MM.1S (cell line): ENCODE results near the gene TSHZ2.
"Not testable (repeated sequence)": the region's sequence is repeated elsewhere in the genome, so short reads cannot be mapped to it uniquely, and the experiment has no call there.

Source experiments
- DNase-seq: peaks from one replicate; pipeline ENCODE4 v3.0.0-alpha.2; 2015
- H2AFZ ChIP-seq: fragments of 300-600 bp; sonication (generic); 2 replicates; pipeline ENCODE4 v1.6.0; 2016; ENCODE audit warnings: antibody characterized with exemption, low read length
- H3F3A ChIP-seq: fragments of 300-600 bp; sonication (generic); 2 replicates; pipeline ENCODE4 v1.6.1; 2016; ENCODE audit warnings: mild to moderate bottlenecking, antibody characterized with exemption, low read length, moderate library complexity, mixed read lengths; ENCODE audit not compliant: insufficient read depth
- H3K27ac ChIP-seq: fragments of 300-600 bp; sonication (generic); 2 replicates; pipeline ENCODE4 v1.5.1; 2016; ENCODE audit warnings: mild to moderate bottlenecking, low read length
- H3K27me3 ChIP-seq: fragments of 300-600 bp; sonication (generic); replicated peaks from 2 replicates; pipeline ENCODE4 v1.6.0; 2016; ENCODE audit warnings: low read length; ENCODE audit not compliant: insufficient read depth
- H3K36me3 ChIP-seq: fragments of 300-600 bp; sonication (generic); replicated peaks from 2 replicates; pipeline ENCODE4 v1.6.1; 2016; ENCODE audit warnings: mild to moderate bottlenecking, low read length, mixed read lengths; ENCODE audit not compliant: insufficient read depth
- H3K4me1 ChIP-seq: fragments of 300-600 bp; sonication (generic); 2 replicates; pipeline ENCODE4 v1.6.1; 2016; ENCODE audit warnings: low read length, mixed read lengths
- H3K4me2 ChIP-seq: fragments of 300-600 bp; sonication (generic); 2 replicates; pipeline ENCODE4 v1.6.0; 2016; ENCODE audit warnings: low read depth, low read length
- H3K4me3 ChIP-seq: fragments of 300-600 bp; sonication (generic); 2 replicates; pipeline ENCODE4 v1.5.1; 2016; ENCODE audit warnings: low read length, mixed read lengths
- H3K79me2 ChIP-seq: fragments of 300-600 bp; sonication (generic); 2 replicates; pipeline ENCODE4 v1.6.1; 2016; ENCODE audit warnings: mixed run types, low read length, mixed read lengths
- H3K9ac ChIP-seq: fragments of 300-600 bp; sonication (generic); 2 replicates; pipeline ENCODE4 v1.6.1; 2016; ENCODE audit warnings: low read length, mixed read lengths
- H3K9me2 ChIP-seq: fragments of 300-600 bp; sonication (generic); replicated peaks from 2 replicates; pipeline ENCODE4 v1.6.1; 2016; ENCODE audit warnings: mild to moderate bottlenecking, low read length, mixed read lengths; ENCODE audit not compliant: insufficient read depth
- H3K9me3 ChIP-seq: fragments of 300-600 bp; sonication (generic); replicated peaks from 2 replicates; pipeline ENCODE4 v1.6.1; 2016; ENCODE audit warnings: mild to moderate bottlenecking, low read length, mixed read lengths; ENCODE audit not compliant: insufficient read depth
- H4K20me1 ChIP-seq: fragments of 300-600 bp; sonication (generic); 2 replicates; pipeline ENCODE4 v1.6.1; 2016; ENCODE audit warnings: mild to moderate bottlenecking, low read length, moderate library complexity, mixed read lengths; ENCODE audit not compliant: insufficient read depth
- CTCF ChIP-seq: fragments of 300-600 bp; sonication (generic); IDR thresholded peaks from 2 replicates; pipeline ENCODE4 v1.5.1; 2016; ENCODE audit warnings: antibody characterized with exemption, low read length, mixed read lengths
- EZH2 ChIP-seq: fragments of 300-600 bp; sonication (generic); optimal IDR thresholded peaks from 2 replicates; pipeline ENCODE3; 2017; ENCODE audit warnings: low read depth, mild to moderate bottlenecking, antibody characterized with exemption, low read length, mixed read lengths
- EZH2phosphoT487 ChIP-seq: fragments of 300-600 bp; sonication (generic); IDR thresholded peaks from 2 replicates; pipeline ENCODE4 v1.6.1; 2018; ENCODE audit warnings: antibody characterized with exemption, low read length

Gene TSHZ2

DNA sequence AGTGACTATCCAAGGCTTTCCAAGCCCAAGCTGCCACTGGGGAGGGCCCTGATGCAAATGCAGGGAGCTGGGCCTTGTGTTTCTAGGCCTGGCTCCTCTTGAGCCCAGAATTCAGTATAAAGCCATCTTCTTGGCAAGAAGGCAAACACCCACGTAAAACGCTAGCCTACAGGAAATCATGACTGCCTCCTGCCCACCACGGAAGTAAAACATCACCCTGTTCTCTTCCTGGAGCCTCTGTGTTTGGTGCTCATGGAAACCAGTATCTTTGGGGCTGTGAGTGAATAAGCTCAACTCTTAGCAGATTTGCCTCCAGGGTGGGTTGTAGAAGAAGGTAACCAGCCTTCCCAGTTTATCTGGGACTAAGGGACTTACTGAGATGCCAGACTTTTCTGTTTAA is 350.5 kb downstream of the TSHZ2 start:
- Histone ChIP-seq H3K9me3 (no peaks in the 10 kb centered on the region), H3K4me2 (no peak overlapping the region), H3K79me2 (no peaks in the 10 kb centered on the region), H3K27ac (no peak overlapping the region), H3K4me1 (no peaks in the 10 kb centered on the region), H4K20me1 (no peaks in the 10 kb centered on the region), H3K4me3 (no peak overlapping the region), H2AFZ (no peak overlapping the region), H3F3A (no peaks in the 10 kb centered on the region), H3K9ac (no peak overlapping the region), H3K27me3 (no peaks in the 10 kb centered on the region), H3K9me2 (no peaks in the 10 kb centered on the region), H3K36me3 (no peaks in the 10 kb centered on the region)
- no peak for DNase-seq
- TF ChIP-seq EZH2: no peak
- no peak for TF ChIP-seq CTCF
- TF ChIP-seq EZH2phosphoT487: no peak

DNA sequence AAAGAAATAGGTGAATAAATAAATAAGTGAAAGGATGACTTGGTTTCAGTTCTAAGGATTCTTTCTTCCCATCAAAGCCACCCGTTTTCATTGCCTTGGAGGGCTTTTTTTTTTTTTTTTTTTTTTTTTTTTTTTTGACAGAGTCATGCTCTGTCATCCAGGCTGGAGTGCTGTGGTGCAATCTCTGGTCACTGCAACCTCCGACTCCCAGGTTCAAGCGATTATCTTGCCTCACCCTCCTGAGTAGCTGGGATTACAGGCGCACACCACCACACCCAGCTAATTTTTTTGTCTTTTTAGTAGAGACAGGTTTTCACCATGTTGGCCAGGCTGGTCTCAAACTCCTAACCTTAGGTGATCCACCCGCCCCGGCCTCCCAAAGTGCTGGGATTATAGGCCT is 351.3 kb downstream of the TSHZ2 start:
- H4K20me1 ChIP-seq, H3K27ac ChIP-seq, H3K9ac ChIP-seq, H3K36me3 ChIP-seq, DNase-seq, H3K27me3 ChIP-seq, H3K4me1 ChIP-seq, H3K79me2 ChIP-seq, H3F3A ChIP-seq, H2AFZ ChIP-seq, H3K9me3 ChIP-seq, H3K4me2 ChIP-seq, H3K4me3 ChIP-seq, H3K9me2 ChIP-seq: not testable (repeated sequence)

- no peak for DNase-seq
- Histone ChIP-seq H3K4me1 (no peaks in the 10 kb centered on the region), H2AFZ (no peak overlapping the region), H3K9ac (no peak overlapping the region), H3K36me3 (no peaks in the 10 kb centered on the region), H3K79me2 (no peaks in the 10 kb centered on the region), H3K4me2 (no peak overlapping the region), H3K4me3 (no peak overlapping the region), H3K9me3 (no peaks in the 10 kb centered on the region), H4K20me1 (no peaks in the 10 kb centered on the region), H3F3A (no peaks in the 10 kb centered on the region), H3K27me3 (no peaks in the 10 kb centered on the region), H3K9me2 (no peaks in the 10 kb centered on the region), H3K27ac (no peak overlapping the region)
- TF ChIP-seq EZH2phosphoT487 (no peak), CTCF (no peak), EZH2 (no peak)
Measured at GRCh38 chr20:53324816-53325215, 352.7 kb downstream of the TSHZ2 start.

DNA sequence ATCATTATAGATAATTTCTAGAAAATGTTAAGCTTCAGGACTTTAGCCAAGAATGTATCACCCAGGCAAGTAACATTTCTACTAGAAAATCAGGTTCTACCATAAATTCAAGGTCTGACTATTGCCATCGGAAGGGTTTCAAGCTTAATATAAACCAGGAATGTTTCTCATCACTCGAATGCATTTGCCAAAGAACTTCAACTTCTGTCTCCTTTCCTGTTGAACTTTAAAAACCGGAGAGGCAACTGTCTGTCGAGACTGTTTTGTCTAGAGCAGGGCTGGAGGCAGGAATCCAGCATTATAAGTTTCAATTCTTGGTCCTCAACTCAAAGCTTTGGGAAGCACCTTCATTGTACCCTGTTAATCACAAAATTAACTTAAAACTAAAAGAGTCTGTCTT is 356.8 kb downstream of the TSHZ2 start:
- H3K9ac ChIP-seq: no peak overlapping the region
- no peaks in the 10 kb centered on the region for H3F3A ChIP-seq
- TF ChIP-seq EZH2 (no peak), EZH2phosphoT487 (no peak), CTCF (no peak)
- no peak for DNase-seq
- no peaks in the 10 kb centered on the region for H3K9me3 ChIP-seq
- H3K27me3 ChIP-seq: no peaks in the 10 kb centered on the region
- H3K27ac ChIP-seq: no peak overlapping the region
- H3K4me3 ChIP-seq: no peak overlapping the region
- H3K4me1 ChIP-seq: no peaks in the 10 kb centered on the region
- H3K4me2 ChIP-seq: no peak overlapping the region
- H3K36me3 ChIP-seq: no peaks in the 10 kb centered on the region
- H2AFZ ChIP-seq: no peak overlapping the region
- no peaks in the 10 kb centered on the region for H4K20me1 ChIP-seq
- H3K79me2 ChIP-seq: no peaks in the 10 kb centered on the region
- H3K9me2 ChIP-seq: no peaks in the 10 kb centered on the region
